RWPE2 (cell line): ENCODE measurements around the gene ATG7.

Source experiments
- ATAC-seq: fragments of 200-7000 bp; cut with Tn5 transposase; 3 replicates; pipeline ENCODE4 v1.9.1; 2021; ENCODE audit warnings: low read depth
- DNase-seq: peaks from one replicate; pipeline ENCODE4 v3.0.0-alpha.2; 2020; ENCODE audit warnings: low spot score
- H3K27ac ChIP-seq: fragments of 450-650 bp; 2 replicates; pipeline ENCODE4 v1.5.1; 2017; ENCODE audit warnings: mild to moderate bottlenecking; ENCODE audit not compliant: poor library complexity, severe bottlenecking
- H3K27me3 ChIP-seq: fragments of 250-450 bp; sonication (Bioruptor Pico); 2 replicates; pipeline ENCODE4 v1.5.1; 2021; ENCODE audit warnings: mild to moderate bottlenecking, moderate library complexity; ENCODE audit not compliant: insufficient read depth, poor library complexity, severe bottlenecking
- H3K36me3 ChIP-seq: fragments of 250-450 bp; sonication (Bioruptor Pico); 2 replicates; pipeline ENCODE4 v1.5.1; 2020; ENCODE audit warnings: low read depth, mild to moderate bottlenecking, moderate library complexity
- H3K4me1 ChIP-seq: fragments of 250-450 bp; sonication (Bioruptor Pico); 2 replicates; pipeline ENCODE4 v1.5.1; 2021; ENCODE audit warnings: mild to moderate bottlenecking, moderate library complexity; ENCODE audit not compliant: insufficient read depth, poor library complexity, severe bottlenecking
- H3K4me3 ChIP-seq: fragments of 250-450 bp; sonication (Bioruptor Pico); 2 replicates; pipeline ENCODE4 v1.5.1; 2021; ENCODE audit warnings: mild to moderate bottlenecking, moderate library complexity; ENCODE audit not compliant: severe bottlenecking
- H3K9me3 ChIP-seq: fragments of 250-450 bp; sonication (Bioruptor Pico); 2 replicates; pipeline ENCODE4 v1.5.1; 2021; ENCODE audit warnings: mild to moderate bottlenecking, moderate library complexity; ENCODE audit not compliant: severe bottlenecking
- TF ChIP-seq, protein P1 (sequence below): fragments of 450-650 bp; IDR thresholded peaks from one replicate; pipeline ENCODE4 v1.5.1; 2017; ENCODE audit warnings: mild to moderate bottlenecking, moderate library complexity; ENCODE audit not compliant: poor library complexity, severe bottlenecking

ATG7 gene

DNA sequence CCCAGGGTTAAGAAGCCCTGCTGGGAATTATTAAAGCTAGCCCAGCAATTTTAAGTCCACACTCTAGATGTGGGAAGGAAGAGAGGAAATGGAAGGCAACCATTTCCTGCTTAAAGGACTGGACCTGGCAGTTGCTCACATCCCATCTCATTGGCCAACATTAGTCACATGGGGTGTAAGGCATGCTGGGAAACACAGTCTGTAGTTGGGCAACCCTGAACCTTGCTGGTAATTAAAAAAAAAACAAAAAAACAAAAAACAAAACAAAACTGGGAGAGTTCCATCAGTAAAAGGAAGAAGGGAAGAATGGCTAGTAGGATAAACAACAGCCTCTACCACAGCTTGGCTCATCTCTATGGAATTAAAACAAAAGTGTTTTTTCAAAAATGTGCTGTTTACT is 235.5 kb downstream of the ATG7 start:
- peaks cover 16% of the 10 kb centered on the region for H3K4me1 ChIP-seq
- TF ChIP-seq, protein P1, sequence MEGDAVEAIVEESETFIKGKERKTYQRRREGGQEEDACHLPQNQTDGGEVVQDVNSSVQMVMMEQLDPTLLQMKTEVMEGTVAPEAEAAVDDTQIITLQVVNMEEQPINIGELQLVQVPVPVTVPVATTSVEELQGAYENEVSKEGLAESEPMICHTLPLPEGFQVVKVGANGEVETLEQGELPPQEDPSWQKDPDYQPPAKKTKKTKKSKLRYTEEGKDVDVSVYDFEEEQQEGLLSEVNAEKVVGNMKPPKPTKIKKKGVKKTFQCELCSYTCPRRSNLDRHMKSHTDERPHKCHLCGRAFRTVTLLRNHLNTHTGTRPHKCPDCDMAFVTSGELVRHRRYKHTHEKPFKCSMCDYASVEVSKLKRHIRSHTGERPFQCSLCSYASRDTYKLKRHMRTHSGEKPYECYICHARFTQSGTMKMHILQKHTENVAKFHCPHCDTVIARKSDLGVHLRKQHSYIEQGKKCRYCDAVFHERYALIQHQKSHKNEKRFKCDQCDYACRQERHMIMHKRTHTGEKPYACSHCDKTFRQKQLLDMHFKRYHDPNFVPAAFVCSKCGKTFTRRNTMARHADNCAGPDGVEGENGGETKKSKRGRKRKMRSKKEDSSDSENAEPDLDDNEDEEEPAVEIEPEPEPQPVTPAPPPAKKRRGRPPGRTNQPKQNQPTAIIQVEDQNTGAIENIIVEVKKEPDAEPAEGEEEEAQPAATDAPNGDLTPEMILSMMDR = no peak
- ATAC-seq (no peak), DNase-seq (no peak)
- no peak overlapping the region for H3K4me3 ChIP-seq
- no peaks in the 10 kb centered on the region for H3K27me3 ChIP-seq
- no peaks in the 10 kb centered on the region for H3K9me3 ChIP-seq
- no peak overlapping the region for H3K27ac ChIP-seq
- H3K36me3 ChIP-seq = no peaks in the 10 kb centered on the region

DNA sequence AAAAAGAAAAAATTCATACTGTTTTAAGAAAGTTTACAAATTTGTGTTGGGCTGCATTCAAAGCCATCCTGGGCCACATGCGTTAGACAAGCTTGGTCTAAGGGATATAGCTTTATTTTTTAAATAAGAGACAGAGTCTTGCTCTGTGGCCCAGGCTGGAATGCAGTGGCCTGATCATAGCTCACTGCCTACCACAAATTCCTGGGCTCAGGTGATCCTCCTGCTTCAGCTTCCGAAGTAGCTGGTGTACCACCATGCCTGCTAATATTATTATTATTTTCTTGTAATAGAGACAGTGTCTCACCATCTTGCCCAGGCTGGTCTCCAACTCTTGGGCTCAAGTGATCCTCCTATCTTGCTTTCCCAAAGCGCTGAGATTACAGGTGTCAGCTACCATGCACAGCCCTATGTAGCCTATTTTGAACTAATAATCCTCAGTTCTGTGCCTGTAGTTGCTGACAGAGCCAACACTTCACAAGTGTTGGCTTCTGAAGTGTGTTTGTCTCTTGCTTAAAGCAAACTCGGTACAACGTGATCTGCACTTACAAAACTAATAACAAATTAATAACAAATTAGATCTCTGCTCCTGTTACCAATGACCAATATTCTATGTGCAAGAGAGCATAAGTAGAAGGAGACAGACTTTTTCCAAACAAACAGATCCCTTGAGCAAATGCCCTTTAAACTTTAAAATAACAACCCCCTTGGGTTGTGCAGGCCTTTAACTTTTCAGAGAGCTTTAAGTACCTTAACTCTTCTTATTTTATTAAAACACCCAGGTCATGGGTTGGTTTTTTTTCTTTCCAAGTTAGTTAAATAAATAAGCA is 236.4 kb downstream of the ATG7 start:
- H3K36me3 ChIP-seq = no peaks in the 10 kb centered on the region
- ATAC-seq (no peak), DNase-seq (no peak)
- no peaks in the 10 kb centered on the region for H3K9me3 ChIP-seq
- H3K4me3 ChIP-seq = no peak overlapping the region
- peak overlapping the region; percentile 37 for H3K27ac ChIP-seq
- TF ChIP-seq, protein P1 = no peak
- H3K27me3 ChIP-seq = no peaks in the 10 kb centered on the region
- H3K4me1 ChIP-seq = peaks cover 16% of the 10 kb centered on the region

DNA sequence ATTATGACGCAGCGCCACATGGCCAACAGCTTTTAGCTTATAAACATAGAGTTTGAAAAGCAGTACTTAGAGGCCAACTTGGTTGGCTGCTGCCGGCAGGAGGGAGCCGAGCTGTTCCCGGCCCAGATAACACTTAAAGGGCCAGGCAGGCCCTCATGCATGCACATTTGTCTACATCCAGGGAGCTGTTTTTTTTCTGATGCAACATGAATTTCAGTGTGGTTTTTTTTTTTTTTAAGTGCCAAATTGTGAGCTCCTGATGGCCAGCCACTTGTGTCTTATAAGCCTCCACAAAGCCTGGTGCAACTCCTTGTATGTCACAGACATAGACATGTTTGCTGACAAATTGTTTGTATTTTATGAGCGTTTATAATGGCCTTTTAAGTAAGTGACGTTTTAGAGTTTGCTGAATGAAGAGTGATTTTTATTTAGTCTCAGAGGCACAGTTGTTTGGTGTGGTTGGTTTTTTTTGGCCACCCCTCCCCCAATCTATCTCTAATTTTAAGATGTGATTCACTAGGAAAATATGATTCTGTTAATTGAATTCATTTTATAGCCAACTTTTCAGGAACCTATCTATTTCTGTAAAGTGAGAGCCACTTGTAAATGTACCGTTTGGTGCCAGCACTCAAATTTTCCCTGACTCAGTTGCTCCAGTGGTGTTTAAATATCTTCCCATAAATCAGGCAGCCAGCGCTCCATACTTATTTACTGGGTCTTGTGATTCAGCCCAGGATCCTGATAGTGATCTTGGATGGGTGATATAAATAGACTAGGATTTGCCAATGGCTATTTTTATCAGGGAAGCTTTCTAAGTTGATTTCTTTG is 237.2 kb downstream of the ATG7 start:
- TF ChIP-seq, protein P1 = no peak
- Histone ChIP-seq H3K27ac (peak overlapping the region; percentile 37), H3K4me1 (peaks cover 21% of the 10 kb centered on the region), H3K36me3 (no peaks in the 10 kb centered on the region), H3K27me3 (no peaks in the 10 kb centered on the region), H3K4me3 (no peak overlapping the region), H3K9me3 (no peaks in the 10 kb centered on the region)
- ATAC-seq (peak; percentile 77), DNase-seq (no peak)

DNA sequence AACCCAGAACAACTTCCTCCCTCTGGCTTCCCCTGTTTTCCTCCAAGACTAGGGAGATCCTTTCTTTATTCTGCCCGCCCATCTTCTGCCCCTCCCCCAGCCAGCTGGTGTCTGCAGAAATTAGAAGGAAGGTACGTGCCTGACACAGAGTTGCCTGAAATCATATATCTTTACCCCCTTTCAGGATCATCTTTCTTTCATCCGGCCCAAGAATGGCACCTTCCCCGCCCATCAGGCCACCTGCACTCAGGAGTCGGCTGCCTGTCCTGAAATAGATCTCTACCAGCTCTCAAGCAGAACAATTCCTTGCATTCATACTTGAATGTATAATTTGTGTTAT is 237.8 kb downstream of the ATG7 start:
- Histone ChIP-seq H3K4me3 (no peak overlapping the region), H3K9me3 (no peaks in the 10 kb centered on the region), H3K4me1 (peaks cover 24% of the 10 kb centered on the region), H3K36me3 (no peaks in the 10 kb centered on the region), H3K27me3 (no peaks in the 10 kb centered on the region), H3K27ac (peak overlapping the region; percentile 37)
- TF ChIP-seq, protein P1 = no peak
- no peak for ATAC-seq
- DNase-seq = no peak
